Testis (tissue), 2 donors: Measurements from ENCODE around the gene EPB41L2.

Source experiments
- CTCF ChIP-seq, 3 experiments: fragments of 450-650 bp in 2 of 3; fragments of 200-600 bp in 1 of 3; sonication (generic) in 1 of 3; IDR thresholded peaks; one replicate each; pipeline ENCODE4 v1.5.1; 2016 to 2019; ENCODE audit warnings: antibody characterized with exemption in 3 of 3, mild to moderate bottlenecking in 2 of 3, moderate library complexity in 1 of 3
- POLR2A ChIP-seq: fragments of 450-650 bp; IDR thresholded peaks from one replicate; pipeline ENCODE4 v1.6.1; 2017; ENCODE audit warnings: antibody characterized with exemption, mild to moderate bottlenecking, moderate library complexity

- no peak for TF ChIP-seq CTCF (IDR thresholded peaks at IDR 0.05)
- TF ChIP-seq POLR2A = no peak
These were observed 611 bp downstream of the EPB41L2 start for GRCh38 chr6:131062241-131063027.
